Caco-2 (cell line): ENCODE data around the gene VSX1. TPM values are rescaled to one million over a fixed set of nuclear protein-coding genes. Genes with fewer than 3 reads are reported as not detected.

Experiments used
- BruUV-seq: library from RNA; stranded (reverse); fragments of 400-500 nt; replicated peaks from 2 replicates; lab custom pipeline; 2021; lab: Mats Ljungman, UMichigan
- CTCF ChIA-PET: fragments of 300-600 bp; sonication (Branson Sonifier 250); formaldehyde crosslinking; loops from one replicate; lab custom pipeline; 2022; ENCODE audit warnings: antibody characterized with exemption; lab: Charles Lee
- POLR2A ChIA-PET: fragments of 300-600 bp; sonication (Branson Sonifier 250); formaldehyde crosslinking; loops from one replicate; lab custom pipeline; 2022; ENCODE audit warnings: antibody characterized with exemption; lab: Charles Lee
- DNase-seq, 2 experiments: peaks; one replicate each; pipeline versions ENCODE4 v3.0.0 to v3.0.0-alpha.2; 2020 to 2022
- H3K27me3 ChIP-seq: replicated peaks from 2 replicates; pipeline ENCODE4 v1.6.0; 2011; ENCODE audit warnings: low read length; ENCODE audit not compliant: control insufficient read depth, insufficient read depth
- H3K36me3 ChIP-seq: 2 replicates; pipeline ENCODE4 v1.5.1; 2011; ENCODE audit warnings: low read length; ENCODE audit not compliant: control insufficient read depth, insufficient read depth
- H3K4me1 ChIP-seq: fragments of 250-450 bp; sonication (Bioruptor Pico); 2 replicates; pipeline ENCODE4 v1.5.1; 2020; ENCODE audit warnings: mild to moderate bottlenecking
- H3K4me3 ChIP-seq: 2 replicates; pipeline ENCODE4 v1.5.1; 2011; ENCODE audit warnings: low read depth, mild to moderate bottlenecking, control low read depth, low read length
- H3K9me3 ChIP-seq: fragments of 250-450 bp; sonication (Bioruptor Pico); 2 replicates; pipeline ENCODE4 v1.5.1; 2020; ENCODE audit warnings: mild to moderate bottlenecking, moderate library complexity
- H3K27ac Mint-ChIP-seq: one replicate; pipeline ENCODE4 v1.8.0; 2022; ENCODE audit warnings: mixed read lengths; ENCODE audit not compliant: unreplicated experiment
- H3K27me3 Mint-ChIP-seq: one replicate; pipeline ENCODE4 v1.8.0; 2022; ENCODE audit warnings: mixed read lengths; ENCODE audit not compliant: insufficient read depth, unreplicated experiment
- H3K36me3 Mint-ChIP-seq: one replicate; pipeline ENCODE4 v1.8.0; 2022; ENCODE audit warnings: mild to moderate bottlenecking, mixed read lengths; ENCODE audit not compliant: insufficient read depth, unreplicated experiment
- H3K4me1 Mint-ChIP-seq: one replicate; pipeline ENCODE4 v1.8.0; 2022; ENCODE audit warnings: low read depth, mixed read lengths; ENCODE audit not compliant: unreplicated experiment
- H3K4me3 Mint-ChIP-seq: one replicate; pipeline ENCODE4 v1.8.0; 2022; ENCODE audit warnings: mild to moderate bottlenecking, moderate library complexity, mixed read lengths; ENCODE audit not compliant: unreplicated experiment
- H3K9me3 Mint-ChIP-seq: one replicate; pipeline ENCODE4 v1.8.0; 2022; ENCODE audit warnings: mixed read lengths; ENCODE audit not compliant: unreplicated experiment
- intact Hi-C: fragments of 100-400 bp; cut with micrococcal nuclease; formaldehyde crosslinking; loops from one replicate; pipeline ENCODE4 v1.10.0; 2022; ENCODE audit not compliant: unreplicated experiment
- total RNA-seq: library from RNA; stranded (reverse); gene quantifications from 2 replicates; pipeline ENCODE4 v1.2.3, GENCODE V29; 2022
- TF ChIP-seq, protein P1 (sequence below), 2 experiments: fragments of 200-600 bp in 1 of 2; IDR thresholded peaks; 1 replicate in 1 of 2; 2 replicates in 1 of 2; pipeline versions ENCODE4 v1.5.1 to v1.8.0; 2011 to 2022; ENCODE audit warnings: antibody characterized with exemption in 1 of 2, control low read depth in 1 of 2, inconsistent platforms in 1 of 2, low read depth in 1 of 2, low read length in 1 of 2, mild to moderate bottlenecking in 1 of 2, moderate library complexity in 1 of 2; ENCODE audit not compliant: insufficient read depth in 1 of 2, severe bottlenecking in 1 of 2, unreplicated experiment in 1 of 2

Gene VSX1
- total RNA-seq, 1 experiment from 2014 or later = not detected

- H3K4me3 Mint-ChIP-seq = no peak overlapping the region
- POLR2A ChIA-PET = no interaction called here
- peaks cover 5% of the 10 kb centered on the region for H3K4me1 Mint-ChIP-seq
- H3K36me3 Mint-ChIP-seq = peaks cover 38% of the 10 kb centered on the region
- H3K27me3 Mint-ChIP-seq = no peaks in the 10 kb centered on the region
- peaks cover 17% of the 10 kb centered on the region for H3K4me1 ChIP-seq
- H3K9me3 Mint-ChIP-seq = no peaks in the 10 kb centered on the region
- H3K27me3 ChIP-seq = no peaks in the 10 kb centered on the region
- no peak overlapping the region for H3K27ac Mint-ChIP-seq
- no peaks in the 10 kb centered on the region for H3K9me3 ChIP-seq
- TF ChIP-seq, protein P1, sequence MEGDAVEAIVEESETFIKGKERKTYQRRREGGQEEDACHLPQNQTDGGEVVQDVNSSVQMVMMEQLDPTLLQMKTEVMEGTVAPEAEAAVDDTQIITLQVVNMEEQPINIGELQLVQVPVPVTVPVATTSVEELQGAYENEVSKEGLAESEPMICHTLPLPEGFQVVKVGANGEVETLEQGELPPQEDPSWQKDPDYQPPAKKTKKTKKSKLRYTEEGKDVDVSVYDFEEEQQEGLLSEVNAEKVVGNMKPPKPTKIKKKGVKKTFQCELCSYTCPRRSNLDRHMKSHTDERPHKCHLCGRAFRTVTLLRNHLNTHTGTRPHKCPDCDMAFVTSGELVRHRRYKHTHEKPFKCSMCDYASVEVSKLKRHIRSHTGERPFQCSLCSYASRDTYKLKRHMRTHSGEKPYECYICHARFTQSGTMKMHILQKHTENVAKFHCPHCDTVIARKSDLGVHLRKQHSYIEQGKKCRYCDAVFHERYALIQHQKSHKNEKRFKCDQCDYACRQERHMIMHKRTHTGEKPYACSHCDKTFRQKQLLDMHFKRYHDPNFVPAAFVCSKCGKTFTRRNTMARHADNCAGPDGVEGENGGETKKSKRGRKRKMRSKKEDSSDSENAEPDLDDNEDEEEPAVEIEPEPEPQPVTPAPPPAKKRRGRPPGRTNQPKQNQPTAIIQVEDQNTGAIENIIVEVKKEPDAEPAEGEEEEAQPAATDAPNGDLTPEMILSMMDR (IDR thresholded peaks at IDR 0.05; ENCODE audit: insufficient read depth in 1 of 2, low read depth in 1 of 2, low read length in 1 of 2, severe bottlenecking in 1 of 2, unreplicated experiment in 1 of 2) = no peak
- intact Hi-C loops = no loop called here
- CTCF ChIA-PET = no interaction called here
- no peak overlapping the region for H3K4me3 ChIP-seq
- DNase-seq = no peak
- no TSS peak for BruUV-seq
- H3K36me3 ChIP-seq = peaks cover 2% of the 10 kb centered on the region; the same call in 1 of the 2 replicates
These were observed 46.0 kb downstream of the VSX1 start for GRCh38 chr20:25035921-25036320.

DNA sequence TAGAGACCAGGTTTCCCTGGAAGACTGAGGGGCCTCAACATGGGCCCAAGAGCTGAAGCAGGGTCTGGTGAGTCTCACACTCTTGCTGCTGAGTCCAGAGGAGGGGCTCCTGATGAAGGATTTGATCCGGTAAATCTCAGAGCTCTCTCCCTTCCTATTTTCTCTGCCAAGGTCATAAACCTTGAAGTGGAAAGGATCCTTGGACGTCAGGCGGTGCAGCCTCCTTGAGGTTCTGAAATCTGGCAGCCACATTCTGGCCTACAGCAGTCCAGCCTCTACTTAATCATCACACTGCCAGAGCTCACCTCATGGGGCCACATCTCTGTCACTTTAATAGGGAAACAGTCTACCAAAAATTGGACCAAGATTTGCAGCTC lies 48.0 kb downstream of the VSX1 start:
- DNase-seq = no peak
- Histone ChIP-seq H3K36me3 (peaks cover 2% of the 10 kb centered on the region; the same call in 1 of the 2 replicates), H3K4me1 (peaks cover 24% of the 10 kb centered on the region), H3K9me3 (no peaks in the 10 kb centered on the region), H3K4me3 (no peak overlapping the region), H3K27me3 (no peaks in the 10 kb centered on the region)
- TF ChIP-seq, protein P1 (IDR thresholded peaks at IDR 0.05; ENCODE audit: insufficient read depth in 1 of 2, low read depth in 1 of 2, low read length in 1 of 2, severe bottlenecking in 1 of 2, unreplicated experiment in 1 of 2) = no peak
- Mint-ChIP-seq H3K9me3 (no peaks in the 10 kb centered on the region), H3K27ac (no peak overlapping the region), H3K4me1 (peaks cover 5% of the 10 kb centered on the region), H3K4me3 (no peak overlapping the region), H3K36me3 (peaks cover 45% of the 10 kb centered on the region), H3K27me3 (no peaks in the 10 kb centered on the region)
- no TSS peak for BruUV-seq
- POLR2A ChIA-PET = no interaction called here
- CTCF ChIA-PET = interaction anchor here (0.8 to 1.4 kb wide), 2 partner anchors 11 to 190 kb away, joined by 3 read pairs; no protein-coding TSS in a partner anchor
- intact Hi-C loops = no loop called here

GRCh38 chr20:25033265-25033923 lies 48.5 kb downstream of the VSX1 start:
- H3K4me3 Mint-ChIP-seq = no peak overlapping the region
- H3K9me3 Mint-ChIP-seq = no peaks in the 10 kb centered on the region
- Histone ChIP-seq H3K36me3 (peaks cover 2% of the 10 kb centered on the region; the same call in 1 of the 2 replicates), H3K9me3 (no peaks in the 10 kb centered on the region), H3K4me1 (peaks cover 24% of the 10 kb centered on the region), H3K27me3 (no peaks in the 10 kb centered on the region), H3K4me3 (no peak overlapping the region)
- ChIA-PET CTCF (interaction anchor here (0.8 to 1.5 kb wide), 4 partner anchors 11 to 191 kb away, joined by 3 to 4 read pairs (median 3); no protein-coding TSS in a partner anchor), POLR2A (no interaction called here)
- intact Hi-C loops = no loop called here
- H3K36me3 Mint-ChIP-seq = peaks cover 47% of the 10 kb centered on the region
- no peak for DNase-seq
- H3K4me1 Mint-ChIP-seq = peaks cover 5% of the 10 kb centered on the region
- no peaks in the 10 kb centered on the region for H3K27me3 Mint-ChIP-seq
- no TSS peak for BruUV-seq
- no peak overlapping the region for H3K27ac Mint-ChIP-seq
- TF ChIP-seq, protein P1 (IDR thresholded peaks at IDR 0.05; ENCODE audit: insufficient read depth in 1 of 2, low read depth in 1 of 2, low read length in 1 of 2, severe bottlenecking in 1 of 2, unreplicated experiment in 1 of 2) = no peak
